NCI-H1417 (cell line): Measurements from ENCODE around the gene INPP5B.
"Not testable (repeated sequence)": the region's sequence is repeated elsewhere in the genome, so short reads cannot be mapped to it uniquely, and the experiment has no call there.

Source experiments
- DNase-seq, 3 experiments: peaks; one replicate each; lab custom pipeline; 2025; lab: John Stamatoyannopoulos, UW

INPP5B gene

DNA sequence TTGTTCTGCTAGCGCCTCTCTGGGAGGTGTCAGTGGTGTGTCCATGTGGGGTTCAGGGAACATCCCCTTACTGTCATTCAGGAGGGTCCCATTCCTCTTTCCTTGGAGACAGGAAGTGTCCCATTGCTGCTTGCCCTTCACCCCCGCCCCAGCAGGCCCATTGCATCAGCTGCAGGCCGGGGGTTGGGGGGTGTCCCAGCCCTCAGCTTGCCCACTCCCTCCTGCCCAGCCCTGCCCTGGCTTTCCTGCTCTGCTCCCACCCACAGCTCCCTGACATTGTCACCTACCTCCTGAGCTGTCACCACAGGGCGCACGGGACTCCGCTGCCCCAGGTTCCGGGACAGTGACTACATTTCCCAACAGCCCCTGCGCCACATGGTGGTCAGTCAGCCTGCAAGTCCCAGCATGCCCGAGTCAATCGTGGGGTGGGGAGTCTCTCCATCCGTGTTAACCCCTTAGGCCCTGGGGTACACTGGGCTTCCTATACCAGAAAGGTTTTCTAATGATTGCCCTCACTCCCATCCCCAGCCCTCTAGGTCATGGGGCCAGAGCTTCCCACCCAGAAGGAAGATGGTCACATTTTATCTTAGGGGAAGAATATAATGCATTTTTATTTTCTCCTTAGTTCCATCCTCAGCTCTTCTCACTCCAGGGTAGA lies at the start of gene INPP5B:
Gene INPP5B (minus strand): TSS at position 351 of the 658 bp plus-strand sequence. CDS start 745 bp downstream, outside the sequence.
- no peak for DNase-seq

- no peak for DNase-seq
These were observed 49.0 kb upstream of the INPP5B start for GRCh38 chr1:37995751-37996345.

GRCh38 chr1:37994886-37995566 lies 48.2 kb upstream of the INPP5B start:
- no peak for DNase-seq

- DNase-seq = peak; percentile 51 to 74 (median 59)
These were observed 42.6 kb upstream of the INPP5B start for GRCh38 chr1:37989361-37989930.

DNA sequence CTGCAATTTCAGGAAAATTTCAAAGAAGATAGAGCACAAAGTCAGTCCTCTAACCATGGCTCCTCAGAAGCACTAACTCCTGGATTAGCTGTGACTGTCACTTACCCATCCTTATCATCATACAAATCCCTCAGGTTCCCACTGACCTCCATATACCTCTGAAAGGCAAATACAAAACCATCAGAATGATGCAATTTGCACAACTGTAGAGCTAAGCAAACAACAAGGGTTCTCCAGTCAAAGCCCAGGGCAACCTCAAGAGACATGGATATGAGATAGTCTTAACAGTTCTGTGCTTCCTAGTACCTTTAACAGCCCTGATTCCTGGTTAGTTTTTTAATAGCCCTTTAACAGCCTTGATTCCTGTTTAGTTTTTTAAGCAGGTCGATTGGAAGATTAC lies 40.8 kb upstream of the INPP5B start:
- no peak for DNase-seq

DNA sequence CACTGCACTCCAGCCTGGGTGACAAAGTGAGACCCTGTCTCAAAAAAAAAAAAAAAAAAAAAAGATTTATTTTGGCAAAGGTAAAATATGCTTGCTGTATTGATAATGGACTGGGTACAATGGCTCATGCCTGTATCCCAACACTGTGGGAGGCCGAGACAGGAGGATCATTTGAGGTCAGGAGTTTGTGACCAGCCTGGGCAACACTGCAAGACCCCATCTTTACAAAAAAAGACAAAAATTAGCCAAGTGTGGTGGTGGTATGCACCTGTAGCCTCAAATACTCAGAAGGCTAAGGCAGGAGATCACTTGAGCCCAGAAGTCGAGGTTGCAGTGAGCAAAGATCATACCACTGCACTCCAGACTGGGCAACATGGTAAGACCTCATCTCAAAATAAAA lies 36.7 kb upstream of the INPP5B start:
- DNase-seq = no peak

GRCh38 chr1:37978541-37978940 lies 31.7 kb upstream of the INPP5B start:
- DNase-seq = no peak

DNA sequence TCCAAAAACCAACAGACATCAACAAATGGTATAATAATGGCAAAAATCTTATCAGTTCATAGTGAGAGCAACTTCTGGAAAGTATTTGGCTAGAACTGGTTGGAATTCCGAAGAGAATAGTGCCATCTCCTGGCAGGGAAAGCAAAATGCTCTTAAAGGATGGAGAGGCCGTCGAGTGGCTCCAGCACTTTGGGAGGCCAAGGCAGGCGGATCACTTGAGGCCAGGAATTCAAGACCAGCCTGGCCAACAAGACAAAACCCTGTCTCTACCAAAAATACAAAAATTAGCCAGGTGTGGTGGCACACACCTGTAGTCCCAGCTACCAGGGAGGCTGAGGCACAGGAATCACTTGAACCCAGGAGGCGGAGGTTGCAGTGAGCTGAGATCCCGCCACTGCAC lies 28.2 kb upstream of the INPP5B start:
- peak; percentile 6 to 61 (median 22) for DNase-seq

GRCh38 chr1:37974567-37974966 lies 27.7 kb upstream of the INPP5B start:
- no peak for DNase-seq

- not testable (repeated sequence) for DNase-seq
These were observed 26.8 kb upstream of the INPP5B start for GRCh38 chr1:37973684-37974083.

GRCh38 chr1:37965301-37965700 lies 18.4 kb upstream of the INPP5B start:
- DNase-seq = no peak

- not testable (repeated sequence) for DNase-seq
These were observed 17.3 kb upstream of the INPP5B start for GRCh38 chr1:37964106-37964505.

DNA sequence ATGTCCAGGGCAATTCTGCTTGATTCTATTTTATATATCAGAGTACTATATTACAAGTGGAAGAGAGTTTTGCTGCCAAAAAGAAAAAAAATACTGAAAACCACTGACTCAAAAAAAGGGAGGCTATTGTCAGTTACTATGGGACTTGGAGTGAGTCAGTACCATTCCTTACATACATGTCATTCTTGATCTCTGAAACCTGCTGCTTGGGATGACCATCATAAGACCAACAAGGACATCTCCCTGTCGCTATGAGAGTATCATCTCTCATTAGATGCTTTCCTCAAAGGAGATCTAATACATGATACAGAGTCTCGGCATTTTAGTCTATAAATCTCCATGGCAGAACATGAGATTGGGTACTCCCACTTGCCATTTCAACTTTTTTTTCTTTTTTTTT lies 11.8 kb upstream of the INPP5B start:
- no peak for DNase-seq

DNA sequence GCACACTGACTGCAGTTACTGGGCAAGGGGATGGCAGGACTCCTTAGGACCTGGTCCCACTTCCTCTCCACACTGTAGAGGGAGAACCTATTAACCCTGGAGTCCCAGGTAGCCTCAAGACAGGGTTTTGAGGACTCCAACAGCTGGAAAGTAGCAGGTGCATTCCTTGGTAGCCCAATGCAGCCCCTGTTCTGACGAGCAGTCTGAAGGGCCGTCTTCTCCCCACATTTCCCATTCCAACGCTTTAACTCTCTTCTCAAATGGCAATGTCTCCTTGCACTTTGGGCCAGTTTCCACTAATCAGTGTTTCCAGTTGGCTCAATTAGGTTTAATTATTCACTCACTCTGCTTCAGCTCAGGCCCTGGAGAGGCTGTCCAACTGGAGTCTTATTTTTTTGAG lies 8.8 kb upstream of the INPP5B start:
- no peak for DNase-seq

DNA sequence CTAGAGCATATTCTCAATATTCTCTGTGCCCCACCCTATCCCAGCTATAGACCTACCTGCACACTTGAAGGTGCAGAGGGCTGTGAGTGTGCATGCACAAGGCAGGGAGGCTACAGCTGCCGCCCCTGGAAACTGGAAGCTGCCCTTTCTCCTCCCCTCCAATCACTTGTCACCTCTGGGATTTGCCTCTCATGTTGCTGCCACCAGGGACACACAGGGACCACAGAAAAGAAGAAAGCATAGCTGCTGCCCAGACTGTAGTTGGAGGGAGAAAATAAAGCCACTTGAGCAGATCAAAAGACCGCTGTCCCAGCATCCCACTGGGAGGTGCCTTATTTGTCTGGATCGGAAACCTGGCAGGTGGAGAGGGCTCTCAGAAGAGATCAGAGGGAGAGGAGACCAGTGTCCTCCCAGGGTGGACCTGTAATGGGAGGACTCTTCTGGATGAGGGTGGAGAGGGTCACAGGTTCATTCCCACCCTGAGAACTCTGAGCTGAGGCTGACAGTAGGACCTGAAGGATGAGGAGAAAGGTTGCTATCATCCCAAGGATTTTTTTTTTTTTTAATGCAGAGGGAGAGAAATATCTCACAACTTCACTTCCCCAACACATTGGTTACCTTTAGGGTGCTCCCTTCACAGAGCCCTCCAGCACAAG lies 7.6 kb upstream of the INPP5B start:
- peak in 1 of 3 experiments; percentile 38 for DNase-seq

GRCh38 chr1:37952738-37953137 lies 5.9 kb upstream of the INPP5B start:
- DNase-seq = no peak

- no peak for DNase-seq
These were observed 5.2 kb upstream of the INPP5B start for GRCh38 chr1:37951783-37952624.

GRCh38 chr1:37951041-37951782 lies 4.4 kb upstream of the INPP5B start:
- DNase-seq = no peak

GRCh38 chr1:37949524-37950152 lies 2.8 kb upstream of the INPP5B start:
- DNase-seq = no peak

DNA sequence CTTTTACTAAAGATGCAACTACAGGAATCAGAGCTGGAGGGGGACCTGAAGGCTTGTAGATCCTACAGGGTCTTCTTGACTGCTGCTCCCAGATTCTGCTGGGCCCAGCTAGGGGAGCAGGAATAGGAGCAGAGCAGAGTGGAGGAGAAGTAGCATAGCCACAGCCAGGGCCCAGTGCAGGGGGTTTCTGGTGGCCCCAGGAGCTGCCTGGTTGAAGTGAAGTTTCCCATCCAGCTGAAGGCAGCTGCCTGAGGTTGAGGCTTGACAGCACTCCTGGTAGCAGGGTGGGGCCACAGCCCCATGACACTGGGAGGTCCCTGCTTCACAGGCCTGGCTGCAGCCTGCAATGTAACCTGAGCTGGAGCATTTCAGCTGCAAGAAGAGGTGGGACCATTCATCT lies 2.0 kb upstream of the INPP5B start:
- DNase-seq = no peak
